Activated T-cell treated with anti-CD3 and anti-CD28 coated beads, Interleukin-2, amount 50 U/mL, for 48 hours (primary cell): ENCODE data around the gene SCRN2.

Experiments used
- DNase-seq, 2 experiments: peaks; one replicate each; pipeline ENCODE4 v3.0.0-alpha.2; 2020

The SCRN2 gene

DNA sequence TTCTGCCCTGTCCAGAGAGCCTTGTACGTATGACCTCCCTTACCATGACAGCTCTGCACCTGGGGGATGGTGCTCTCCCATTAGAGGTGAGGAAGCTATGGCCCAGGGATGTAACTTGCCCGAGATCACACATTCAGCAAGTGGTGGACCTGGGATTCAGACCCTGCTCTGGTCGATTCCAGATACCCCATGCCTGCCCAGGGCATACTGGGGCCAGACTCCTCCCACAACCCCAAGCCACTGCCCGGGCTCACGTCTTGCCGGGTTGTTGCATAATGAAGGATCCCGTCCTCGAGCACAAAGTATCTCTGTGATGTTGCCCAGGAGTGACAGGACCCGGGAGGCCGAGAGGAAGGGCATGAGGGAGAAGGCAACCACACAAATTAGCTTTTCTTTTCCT is 21.6 kb downstream of the SCRN2 start:
- DNase-seq = no peak

GRCh38 chr17:47818002-47818695 is 22.9 kb downstream of the SCRN2 start:
- DNase-seq = no peak

GRCh38 chr17:47816947-47817346 is 24.1 kb downstream of the SCRN2 start:
- no peak for DNase-seq

DNA sequence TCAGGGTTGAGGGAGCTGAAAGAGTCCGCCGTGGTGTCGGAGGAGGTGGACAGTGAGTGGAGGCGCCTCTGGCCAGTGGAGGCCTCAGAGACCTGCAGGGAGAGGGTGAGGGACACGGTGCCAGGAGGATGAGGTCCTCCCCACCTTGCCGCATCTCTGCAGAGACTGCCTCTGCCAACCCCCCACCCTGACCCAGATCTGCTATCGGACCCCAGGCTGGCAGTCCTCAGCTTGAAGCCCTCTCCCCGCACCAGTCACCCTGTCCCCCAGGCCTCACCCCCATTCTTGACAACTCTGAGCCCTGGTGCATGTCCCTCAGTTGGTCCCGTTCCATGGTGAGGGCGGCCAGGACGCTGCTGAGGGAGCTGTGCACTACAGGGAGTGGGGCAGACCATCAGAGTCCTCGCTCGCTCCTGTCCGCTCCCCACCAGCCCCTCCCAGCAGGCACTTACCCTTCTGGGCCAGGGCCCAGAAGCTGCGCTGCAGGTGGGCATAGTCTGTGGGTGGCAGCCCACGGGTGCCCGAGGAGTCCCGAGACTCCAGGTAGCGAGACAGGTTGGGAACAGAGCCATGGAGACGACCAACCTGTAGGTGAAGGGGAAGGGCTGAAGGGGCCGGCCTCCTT is 24.9 kb downstream of the SCRN2 start:
- DNase-seq = no peak

DNA sequence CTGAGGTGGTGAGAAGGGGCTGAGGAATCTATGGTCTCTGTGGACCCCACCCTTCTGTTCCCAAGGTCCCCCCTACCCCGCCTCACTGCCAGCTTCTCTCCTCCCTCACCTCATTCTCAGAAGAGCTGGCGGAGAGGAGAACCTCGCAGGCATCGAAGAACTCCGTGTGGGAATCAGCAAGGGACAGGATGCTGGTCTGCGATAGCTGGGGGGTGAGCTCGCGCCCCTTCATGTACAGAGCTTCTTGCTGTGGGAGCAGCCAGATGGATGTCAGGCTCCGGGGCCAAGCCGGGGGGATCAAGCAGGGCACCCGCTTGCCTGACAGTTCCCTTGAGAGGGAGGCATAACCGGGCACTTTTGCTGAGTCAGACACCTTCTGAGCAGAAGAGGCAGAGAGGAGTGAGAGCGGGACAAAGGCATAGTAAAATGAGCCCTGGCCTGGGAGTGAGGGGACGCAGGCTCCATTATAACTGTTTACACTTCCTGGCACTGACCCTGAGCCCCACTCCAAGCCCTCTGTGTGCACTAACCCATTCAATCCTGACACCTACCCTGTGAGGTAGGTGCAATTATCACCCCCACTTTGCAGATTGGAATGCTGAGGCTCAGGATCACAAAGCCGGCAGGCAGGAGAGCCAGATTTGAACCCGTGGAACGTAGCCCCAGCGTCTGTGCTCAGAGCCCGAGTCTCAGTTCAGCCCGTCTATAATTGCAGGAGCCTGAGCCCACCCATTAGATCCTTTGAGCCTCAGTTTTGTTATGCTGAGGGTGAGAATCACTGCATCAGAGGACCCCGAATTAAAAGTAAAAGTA is 25.8 kb downstream of the SCRN2 start:
- DNase-seq = no peak

GRCh38 chr17:47813512-47814031 is 27.5 kb downstream of the SCRN2 start:
- DNase-seq = no peak

GRCh38 chr17:47813077-47813476 is 28.0 kb downstream of the SCRN2 start:
- no peak for DNase-seq

- DNase-seq = no peak
Measured at GRCh38 chr17:47812146-47812920, 28.7 kb downstream of the SCRN2 start.

DNA sequence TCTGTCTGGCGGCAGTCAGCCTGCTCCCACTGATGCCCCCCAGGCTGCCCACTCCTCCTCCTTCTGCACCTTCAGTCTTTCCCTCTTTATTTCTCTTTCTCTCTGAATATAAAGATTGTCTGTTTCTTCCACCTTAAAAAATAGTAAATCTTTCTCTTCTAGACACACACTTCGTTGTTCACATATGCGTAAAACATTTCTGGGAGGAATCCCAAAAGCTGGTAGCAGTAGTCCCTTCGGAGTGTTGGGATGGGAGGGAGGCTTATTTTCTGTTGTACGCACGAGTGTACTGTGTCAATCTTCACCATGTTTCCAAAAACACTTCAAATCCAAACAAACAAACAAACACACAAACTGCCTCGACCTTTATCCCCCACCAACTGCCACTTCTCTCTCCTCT is 29.4 kb downstream of the SCRN2 start:
- DNase-seq = no peak

DNA sequence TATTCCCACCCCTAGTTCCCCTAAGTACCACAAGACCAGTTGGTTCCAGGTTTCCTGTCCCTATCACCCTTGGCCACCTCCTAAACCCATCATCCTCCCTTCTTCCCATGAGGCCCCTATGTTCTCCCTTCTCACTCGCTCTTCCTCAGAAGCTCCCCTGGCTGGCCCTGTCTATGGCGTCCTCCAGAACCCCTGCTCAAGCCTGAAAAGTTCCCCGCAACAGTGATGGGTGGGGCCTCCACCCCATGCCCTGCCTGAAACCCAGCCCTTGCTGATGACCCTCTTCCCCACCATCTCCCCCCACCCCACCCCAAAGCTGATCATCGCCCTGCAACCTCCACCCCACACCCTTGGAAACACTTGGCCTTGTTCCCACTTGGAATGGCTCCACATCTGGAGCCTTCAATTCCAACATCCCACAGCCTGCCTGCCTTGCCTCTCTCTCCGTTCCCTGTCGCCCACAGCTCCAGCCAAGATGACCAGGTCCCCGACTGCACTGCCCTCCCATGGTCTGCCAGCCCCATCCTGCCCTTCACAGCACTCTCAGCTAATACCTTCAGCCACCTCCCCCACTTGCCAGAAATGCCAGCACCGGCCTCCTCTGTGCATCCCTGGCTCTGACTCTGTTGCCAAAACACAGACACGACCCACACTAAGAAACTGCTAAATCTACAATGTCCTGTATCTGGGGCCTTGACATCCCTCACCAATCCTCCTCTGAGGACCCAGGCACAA is 30.0 kb downstream of the SCRN2 start:
- no peak for DNase-seq

- DNase-seq = peak in 1 of 2 experiments; percentile 54
Measured at GRCh38 chr17:47810200-47810821, 30.8 kb downstream of the SCRN2 start.

GRCh38 chr17:47808830-47809480 is 32.1 kb downstream of the SCRN2 start:
- no peak for DNase-seq

DNA sequence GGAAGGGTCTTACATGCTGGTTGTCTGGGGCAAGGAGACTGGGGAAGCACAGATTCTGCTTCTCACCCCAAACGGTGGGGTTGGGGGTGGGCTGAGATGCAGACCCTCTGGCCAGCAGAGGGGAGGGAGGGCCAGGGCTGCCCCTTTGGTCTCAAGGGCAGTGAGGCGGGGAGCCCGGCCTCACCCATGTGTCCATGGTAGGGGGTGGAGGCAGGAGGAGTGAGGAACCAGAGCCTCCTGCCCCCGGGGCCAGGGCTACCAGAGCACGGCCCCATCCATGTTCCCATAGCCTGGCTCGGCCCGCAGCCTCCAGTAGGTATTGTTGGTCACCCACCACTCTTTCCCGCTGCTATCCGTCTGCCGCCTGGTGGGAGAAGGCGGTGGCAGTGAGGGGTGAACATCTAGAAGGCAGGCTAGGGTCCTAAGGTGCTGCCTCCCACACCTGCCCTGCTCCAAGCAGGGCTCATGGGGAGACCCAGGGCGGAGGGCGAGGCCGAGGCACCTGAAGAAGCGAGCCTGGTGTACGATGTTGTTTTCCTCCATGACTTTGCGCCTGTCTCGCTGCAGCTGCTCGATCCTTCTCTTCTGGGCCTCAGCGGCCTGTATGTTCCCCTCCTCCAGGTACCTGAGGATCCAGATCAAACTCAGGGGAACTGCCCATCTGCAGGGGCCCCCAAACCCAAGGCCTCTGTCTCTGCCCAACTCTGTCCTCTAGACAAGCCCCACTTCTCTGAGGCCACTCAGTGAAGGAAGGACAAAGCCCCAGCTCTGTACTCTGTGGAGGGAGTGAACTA is 32.8 kb downstream of the SCRN2 start:
- DNase-seq = no peak

- no peak for DNase-seq
Measured at GRCh38 chr17:47807421-47807820, 33.7 kb downstream of the SCRN2 start.

GRCh38 chr17:47806913-47807255 is 34.2 kb downstream of the SCRN2 start:
- DNase-seq = no peak

DNA sequence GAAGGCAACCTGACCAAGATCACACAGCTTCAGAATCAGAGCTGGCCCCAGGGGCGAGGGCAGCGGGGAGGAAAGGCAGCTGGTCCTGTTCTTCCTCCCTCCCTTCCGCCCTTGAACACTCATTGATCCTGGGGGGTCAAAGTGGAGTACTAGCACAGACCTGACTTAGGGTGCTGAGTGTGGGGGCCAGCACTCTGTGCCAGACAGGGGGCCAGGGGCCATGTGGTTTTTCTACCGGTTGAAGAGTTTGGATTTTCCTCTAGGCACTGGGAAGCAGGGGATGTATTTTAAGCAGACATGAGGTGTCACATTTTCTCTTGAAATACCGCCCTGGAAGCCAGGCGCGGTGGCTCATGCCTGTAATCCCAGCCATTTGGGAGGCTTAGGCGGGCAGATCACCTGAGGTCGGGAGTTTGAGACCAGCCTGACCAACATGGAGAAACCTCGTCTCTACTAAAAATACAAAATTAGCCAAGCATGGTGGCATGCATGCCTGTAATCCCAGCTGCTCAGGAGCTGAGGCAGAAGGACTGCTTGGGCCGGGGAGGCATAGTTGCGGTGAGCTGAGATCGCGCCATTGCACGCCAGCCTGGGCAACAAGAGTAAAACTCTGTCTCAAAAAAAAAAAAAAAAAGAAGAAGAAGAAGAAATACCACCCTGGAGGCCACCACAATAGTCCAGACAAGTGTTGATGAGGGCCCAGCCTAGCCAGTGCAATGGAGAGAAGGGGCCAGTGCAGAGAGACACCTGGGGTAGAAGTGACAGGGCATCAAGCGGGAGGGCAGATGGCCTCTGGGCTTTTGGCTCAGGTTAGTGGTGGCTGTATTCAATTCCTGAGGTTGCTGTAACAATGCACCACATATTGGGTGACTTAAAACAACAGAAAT is 34.8 kb downstream of the SCRN2 start:
- no peak for DNase-seq

- DNase-seq = no peak
Measured at GRCh38 chr17:47804461-47804860, 36.6 kb downstream of the SCRN2 start.

GRCh38 chr17:47803751-47804150 is 37.3 kb downstream of the SCRN2 start:
- DNase-seq = no peak

GRCh38 chr17:47803201-47803600 is 37.9 kb downstream of the SCRN2 start:
- no peak for DNase-seq
